ENCODE results near the gene MRPL20. TPM values are rescaled to one million over a fixed set of nuclear protein-coding genes. Genes with fewer than 3 reads are reported as not detected.

MRPL20 gene
- total RNA-seq, 1 donor from 2014 or later = 96.1 TPM

- no peak for TF ChIP-seq EZH2phosphoT487 (IDR thresholded peaks at IDR 0.05)
- TF ChIP-seq EZH2 (IDR thresholded peaks at IDR 0.05) = no peak
- TF ChIP-seq CTCF (IDR thresholded peaks at IDR 0.05) = no peak
- H3K4me3 Mint-ChIP-seq = peak overlapping the region; percentile 64
- Histone ChIP-seq H3K79me2 (ENCODE audit: low read depth) (no peaks in the 10 kb centered on the region), H3K9me3 (ENCODE audit: low read depth) (no peaks in the 10 kb centered on the region), H2AFZ (replicated peaks) (no peak overlapping the region), H3K4me2 (no peak overlapping the region), H3K27me3 (no peaks in the 10 kb centered on the region), H3K27ac (no peak overlapping the region), H3K9ac (no peak overlapping the region), H3K4me1 (peaks cover 31% of the 10 kb centered on the region), H4K20me1 (ENCODE audit: low read depth) (no peaks in the 10 kb centered on the region), H3K4me3 (no peak overlapping the region), H3K36me3 (no peaks in the 10 kb centered on the region), H3F3A (ENCODE audit: low read depth) (peaks cover 38% of the 10 kb centered on the region)
- peak overlapping the region; percentile 48 for H3K27ac Mint-ChIP-seq
- H3K4me1 Mint-ChIP-seq = peaks cover 33% of the 10 kb centered on the region
- DNase-seq (ENCODE audit: low spot score) = no peak
- H3K9me3 Mint-ChIP-seq = no peaks in the 10 kb centered on the region
- H3K36me3 Mint-ChIP-seq = peaks cover 3% of the 10 kb centered on the region
- H3K27me3 Mint-ChIP-seq (ENCODE audit: insufficient read depth, low read depth) = peaks cover 12% of the 10 kb centered on the region
Observed at GRCh38 chr1:1424707-1425106, 17.6 kb upstream of the MRPL20 start.

GRCh38 chr1:1423245-1423597 lies 16.1 kb upstream of the MRPL20 start:
- Mint-ChIP-seq H3K9me3 (no peaks in the 10 kb centered on the region), H3K36me3 (no peaks in the 10 kb centered on the region), H3K4me1 (peaks cover 36% of the 10 kb centered on the region), H3K27me3 (ENCODE audit: insufficient read depth, low read depth) (peaks cover 5% of the 10 kb centered on the region), H3K4me3 (no peak overlapping the region), H3K27ac (no peak overlapping the region)
- H2AFZ ChIP-seq (replicated peaks) = no peak overlapping the region
- no peak overlapping the region for H3K4me3 ChIP-seq
- H3F3A ChIP-seq (ENCODE audit: low read depth) = peaks cover 35% of the 10 kb centered on the region
- TF ChIP-seq EZH2phosphoT487 (IDR thresholded peaks at IDR 0.05) = no peak
- H3K27me3 ChIP-seq = no peaks in the 10 kb centered on the region
- H3K4me1 ChIP-seq = peaks cover 31% of the 10 kb centered on the region
- H3K9ac ChIP-seq = no peak overlapping the region
- no peaks in the 10 kb centered on the region for H4K20me1 ChIP-seq (ENCODE audit: low read depth)
- DNase-seq (ENCODE audit: low spot score) = no peak
- no peak overlapping the region for H3K4me2 ChIP-seq
- no peaks in the 10 kb centered on the region for H3K9me3 ChIP-seq (ENCODE audit: low read depth)
- H3K27ac ChIP-seq = no peak overlapping the region
- no peaks in the 10 kb centered on the region for H3K36me3 ChIP-seq
- no peaks in the 10 kb centered on the region for H3K79me2 ChIP-seq (ENCODE audit: low read depth)

- no peaks in the 10 kb centered on the region for H3K27me3 ChIP-seq
- no peak overlapping the region for H3K27ac ChIP-seq
- no peaks in the 10 kb centered on the region for H3K9me3 ChIP-seq (ENCODE audit: low read depth)
- Mint-ChIP-seq H3K4me3 (no peak overlapping the region), H3K4me1 (peaks cover 42% of the 10 kb centered on the region), H3K9me3 (no peaks in the 10 kb centered on the region), H3K27me3 (ENCODE audit: insufficient read depth, low read depth) (peaks cover 5% of the 10 kb centered on the region), H3K27ac (peak overlapping the region; percentile 57), H3K36me3 (no peaks in the 10 kb centered on the region)
- H2AFZ ChIP-seq (replicated peaks) = no peak overlapping the region
- H3K79me2 ChIP-seq (ENCODE audit: low read depth) = no peaks in the 10 kb centered on the region
- H3K36me3 ChIP-seq = no peaks in the 10 kb centered on the region
- H4K20me1 ChIP-seq (ENCODE audit: low read depth) = no peaks in the 10 kb centered on the region
- H3K9ac ChIP-seq = no peak overlapping the region
- TF ChIP-seq EZH2phosphoT487 (IDR thresholded peaks at IDR 0.05) (no peak), CTCF (IDR thresholded peaks at IDR 0.05) (no peak), EZH2 (IDR thresholded peaks at IDR 0.05) (no peak)
- peaks cover 36% of the 10 kb centered on the region for H3F3A ChIP-seq (ENCODE audit: low read depth)
- H3K4me2 ChIP-seq = no peak overlapping the region
- DNase-seq (ENCODE audit: low spot score) = no peak
- peaks cover 31% of the 10 kb centered on the region for H3K4me1 ChIP-seq
- no peak overlapping the region for H3K4me3 ChIP-seq
Observed at GRCh38 chr1:1422465-1423244, 15.6 kb upstream of the MRPL20 start.

- no peak overlapping the region for H3K9ac ChIP-seq
- H4K20me1 ChIP-seq (ENCODE audit: low read depth) = no peaks in the 10 kb centered on the region
- no peaks in the 10 kb centered on the region for H3K9me3 ChIP-seq (ENCODE audit: low read depth)
- H3F3A ChIP-seq (ENCODE audit: low read depth) = peaks cover 39% of the 10 kb centered on the region
- no peak overlapping the region for H2AFZ ChIP-seq (replicated peaks)
- H3K27me3 ChIP-seq = no peaks in the 10 kb centered on the region
- TF ChIP-seq EZH2phosphoT487 (IDR thresholded peaks at IDR 0.05) (no peak), CTCF (IDR thresholded peaks at IDR 0.05) (no peak), EZH2 (IDR thresholded peaks at IDR 0.05) (no peak)
- no peak overlapping the region for H3K4me2 ChIP-seq
- Mint-ChIP-seq H3K27me3 (ENCODE audit: insufficient read depth, low read depth) (peaks cover 7% of the 10 kb centered on the region), H3K9me3 (no peaks in the 10 kb centered on the region), H3K36me3 (no peaks in the 10 kb centered on the region), H3K4me1 (peaks cover 47% of the 10 kb centered on the region), H3K4me3 (peak overlapping the region; percentile 35), H3K27ac (peak overlapping the region; percentile 57)
- H3K27ac ChIP-seq = no peak overlapping the region
- no peaks in the 10 kb centered on the region for H3K79me2 ChIP-seq (ENCODE audit: low read depth)
- peaks cover 31% of the 10 kb centered on the region for H3K4me1 ChIP-seq
- no peak overlapping the region for H3K4me3 ChIP-seq
- H3K36me3 ChIP-seq = no peaks in the 10 kb centered on the region
- no peak for DNase-seq (ENCODE audit: low spot score)
Observed at GRCh38 chr1:1421907-1422464, 14.9 kb upstream of the MRPL20 start.

Measured in neural progenitor cell (in vitro differentiated cells).